HEK293 (cell line): ENCODE measurements around the gene RFX4.
A peak's percentile ranks its signal among the peaks of the same experiment; 100 is the strongest.

Experiments
- CTCF ChIA-PET: fragments of 350-600 bp; formaldehyde crosslinking; extraction: SDS; loops from one replicate; lab custom pipeline; 2021; ENCODE audit warnings: antibody characterized with exemption; lab: Yijun Ruan, JAX
- POLR2A ChIA-PET: fragments of 300-600 bp; formaldehyde crosslinking; extraction: SDS; loops from one replicate; lab custom pipeline; 2020; ENCODE audit warnings: antibody characterized with exemption, inconsistent platforms; lab: Yijun Ruan, JAX
- H3K27ac ChIP-seq: fragments of 200-500 bp; sonication (Bioruptor generic); 2 replicates; pipeline ENCODE4 v1.5.1; 2014; ENCODE audit warnings: low read depth, low read length, control low read depth, inconsistent platforms; ENCODE audit errors: extremely low read depth
- H3K36me3 ChIP-seq, 2 experiments: fragments of 200-500 bp in 1 of 2; sonication (Bioruptor generic) in 1 of 2; 1 replicate in 1 of 2; 2 replicates in 1 of 2; pipeline ENCODE4 v1.5.1; 2014 to 2017; ENCODE audit warnings: inconsistent platforms in 2 of 2, low read length in 2 of 2; ENCODE audit not compliant: control insufficient read depth in 2 of 2, insufficient read depth in 1 of 2
- H3K4me1 ChIP-seq: fragments of 200-500 bp; sonication (Bioruptor generic); 2 replicates; pipeline ENCODE4 v1.5.1; 2014; ENCODE audit warnings: mild to moderate bottlenecking, low read length, inconsistent platforms; ENCODE audit not compliant: control insufficient read depth, insufficient read depth
- H3K4me3 ChIP-seq: 2 replicates; pipeline ENCODE4 v1.5.1; 2011; ENCODE audit warnings: low read depth, mild to moderate bottlenecking, control low read depth, low read length, moderate library complexity
- H3K9me3 ChIP-seq: fragments of 200-500 bp; sonication (Bioruptor generic); 2 replicates; pipeline ENCODE4 v1.5.1; 2014; ENCODE audit warnings: low read depth, low read length, inconsistent platforms; ENCODE audit not compliant: control insufficient read depth, insufficient read depth
- GLI4 ChIP-seq: fragments of 450-650 bp; formaldehyde crosslinking; IDR thresholded peaks from 2 replicates; pipeline ENCODE4 v1.5.1; 2016; ENCODE audit warnings: missing biosample characterization, missing genetic modification characterization
- INSM2 ChIP-seq: fragments of 450-650 bp; formaldehyde crosslinking; IDR thresholded peaks from 2 replicates; pipeline ENCODE4 v1.5.1; 2016; ENCODE audit warnings: missing biosample characterization, missing genetic modification characterization
- SALL2 ChIP-seq: fragments of 450-650 bp; formaldehyde crosslinking; IDR thresholded peaks from 2 replicates; pipeline ENCODE4 v1.5.0; 2017; ENCODE audit warnings: missing biosample characterization, mild to moderate bottlenecking, missing genetic modification characterization, borderline replicate concordance
- SCRT2 ChIP-seq: fragments of 450-650 bp; formaldehyde crosslinking; IDR thresholded peaks from 2 replicates; pipeline ENCODE4 v1.5.1; 2016; ENCODE audit warnings: missing biosample characterization, missing genetic modification characterization
- WT1 ChIP-seq: fragments of 450-650 bp; formaldehyde crosslinking; IDR thresholded peaks from 2 replicates; pipeline ENCODE4 v1.5.1; 2016; ENCODE audit warnings: missing biosample characterization, missing genetic modification characterization
- ZBTB26 ChIP-seq: fragments of 450-650 bp; formaldehyde crosslinking; optimal IDR thresholded peaks from 2 replicates; pipeline ENCODE3; 2016; ENCODE audit warnings: missing biosample characterization, mild to moderate bottlenecking, missing genetic modification characterization
- ZNF10 ChIP-seq: fragments of 450-650 bp; formaldehyde crosslinking; IDR thresholded peaks from 2 replicates; pipeline ENCODE4 v1.5.1; 2017; ENCODE audit warnings: missing biosample characterization, missing genetic modification characterization
- ZNF24 ChIP-seq: fragments of 450-650 bp; formaldehyde crosslinking; IDR thresholded peaks from 2 replicates; pipeline ENCODE4 v1.5.1; 2016; ENCODE audit warnings: missing biosample characterization, missing genetic modification characterization
- ZNF350 ChIP-seq: fragments of 450-650 bp; formaldehyde crosslinking; IDR thresholded peaks from 2 replicates; pipeline ENCODE4 v1.5.0; 2017; ENCODE audit warnings: missing biosample characterization, mild to moderate bottlenecking, missing genetic modification characterization
- ZNF366 ChIP-seq: fragments of 450-650 bp; formaldehyde crosslinking; conservative IDR thresholded peaks from 2 replicates; pipeline ENCODE4 v1.5.1; 2016; ENCODE audit warnings: missing biosample characterization, missing genetic modification characterization
- ZNF391 ChIP-seq: fragments of 450-650 bp; formaldehyde crosslinking; IDR thresholded peaks from 2 replicates; pipeline ENCODE4 v1.5.1; 2016; ENCODE audit warnings: low read depth, missing biosample characterization, missing genetic modification characterization, borderline replicate concordance
- ZNF423 ChIP-seq: fragments of 450-650 bp; formaldehyde crosslinking; IDR thresholded peaks from 2 replicates; pipeline ENCODE4 v1.5.1; 2016; ENCODE audit warnings: missing biosample characterization, missing genetic modification characterization
- ZNF677 ChIP-seq: fragments of 450-650 bp; IDR thresholded peaks from 2 replicates; pipeline ENCODE4 v1.5.0; 2018; ENCODE audit warnings: missing biosample characterization, mild to moderate bottlenecking, missing genetic modification characterization, moderate library complexity
- ZNF768 ChIP-seq: fragments of 450-650 bp; formaldehyde crosslinking; IDR thresholded peaks from 2 replicates; pipeline ENCODE4 v1.5.1; 2018; ENCODE audit warnings: missing biosample characterization, mild to moderate bottlenecking, missing genetic modification characterization
- TF ChIP-seq, protein P1 (sequence below): fragments of 450-650 bp; formaldehyde crosslinking; IDR thresholded peaks from 2 replicates; pipeline ENCODE4 v1.5.1; 2016; ENCODE audit warnings: missing biosample characterization, missing genetic modification characterization
- TF ChIP-seq, protein P2 (sequence below): fragments of 450-650 bp; formaldehyde crosslinking; IDR thresholded peaks from 2 replicates; pipeline ENCODE4 v1.5.1; 2016; ENCODE audit warnings: missing biosample characterization, missing genetic modification characterization, low read depth

The RFX4 gene

DNA sequence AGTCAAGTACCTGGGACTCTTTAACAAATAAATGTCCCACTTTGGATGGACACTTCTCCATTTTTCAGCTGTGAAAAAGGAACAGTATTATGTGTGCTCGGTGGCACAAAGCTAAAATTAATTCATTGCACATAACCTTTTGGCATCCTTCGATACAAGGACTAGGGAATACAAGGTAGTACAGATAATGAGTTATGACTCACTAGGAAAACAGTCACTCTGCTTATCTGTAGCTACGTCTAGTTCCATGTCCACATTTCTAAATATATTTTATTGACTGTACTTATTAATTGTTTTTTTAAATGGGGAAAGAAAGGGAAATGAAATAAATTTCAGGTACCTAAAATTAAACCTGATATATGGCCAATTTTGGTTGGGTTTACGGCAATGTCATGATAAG, 156.5 kb downstream of the RFX4 start (continued):
- TF ChIP-seq, protein P1, sequence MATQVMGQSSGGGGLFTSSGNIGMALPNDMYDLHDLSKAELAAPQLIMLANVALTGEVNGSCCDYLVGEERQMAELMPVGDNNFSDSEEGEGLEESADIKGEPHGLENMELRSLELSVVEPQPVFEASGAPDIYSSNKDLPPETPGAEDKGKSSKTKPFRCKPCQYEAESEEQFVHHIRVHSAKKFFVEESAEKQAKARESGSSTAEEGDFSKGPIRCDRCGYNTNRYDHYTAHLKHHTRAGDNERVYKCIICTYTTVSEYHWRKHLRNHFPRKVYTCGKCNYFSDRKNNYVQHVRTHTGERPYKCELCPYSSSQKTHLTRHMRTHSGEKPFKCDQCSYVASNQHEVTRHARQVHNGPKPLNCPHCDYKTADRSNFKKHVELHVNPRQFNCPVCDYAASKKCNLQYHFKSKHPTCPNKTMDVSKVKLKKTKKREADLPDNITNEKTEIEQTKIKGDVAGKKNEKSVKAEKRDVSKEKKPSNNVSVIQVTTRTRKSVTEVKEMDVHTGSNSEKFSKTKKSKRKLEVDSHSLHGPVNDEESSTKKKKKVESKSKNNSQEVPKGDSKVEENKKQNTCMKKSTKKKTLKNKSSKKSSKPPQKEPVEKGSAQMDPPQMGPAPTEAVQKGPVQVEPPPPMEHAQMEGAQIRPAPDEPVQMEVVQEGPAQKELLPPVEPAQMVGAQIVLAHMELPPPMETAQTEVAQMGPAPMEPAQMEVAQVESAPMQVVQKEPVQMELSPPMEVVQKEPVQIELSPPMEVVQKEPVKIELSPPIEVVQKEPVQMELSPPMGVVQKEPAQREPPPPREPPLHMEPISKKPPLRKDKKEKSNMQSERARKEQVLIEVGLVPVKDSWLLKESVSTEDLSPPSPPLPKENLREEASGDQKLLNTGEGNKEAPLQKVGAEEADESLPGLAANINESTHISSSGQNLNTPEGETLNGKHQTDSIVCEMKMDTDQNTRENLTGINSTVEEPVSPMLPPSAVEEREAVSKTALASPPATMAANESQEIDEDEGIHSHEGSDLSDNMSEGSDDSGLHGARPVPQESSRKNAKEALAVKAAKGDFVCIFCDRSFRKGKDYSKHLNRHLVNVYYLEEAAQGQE (tag by site-specific recombination): no peak
- TF ChIP-seq SALL2: no peak
- peak; percentile 36; the same call in 1 of the 2 replicates for TF ChIP-seq ZNF366 (tag by site-specific recombination)
- TF ChIP-seq ZNF423: no peak

GRCh38 chr12:106739815-106740530, 157.2 kb downstream of the RFX4 start:
- ChIA-PET CTCF (interaction anchor here (1.0 to 1.5 kb wide), 2 partner anchors 16 to 180 kb away, joined by 3 to 4 read pairs; no protein-coding TSS in a partner anchor), POLR2A (no interaction called here)
- TF ChIP-seq, protein P1 (tag by site-specific recombination): no peak
- TF ChIP-seq, protein P2, sequence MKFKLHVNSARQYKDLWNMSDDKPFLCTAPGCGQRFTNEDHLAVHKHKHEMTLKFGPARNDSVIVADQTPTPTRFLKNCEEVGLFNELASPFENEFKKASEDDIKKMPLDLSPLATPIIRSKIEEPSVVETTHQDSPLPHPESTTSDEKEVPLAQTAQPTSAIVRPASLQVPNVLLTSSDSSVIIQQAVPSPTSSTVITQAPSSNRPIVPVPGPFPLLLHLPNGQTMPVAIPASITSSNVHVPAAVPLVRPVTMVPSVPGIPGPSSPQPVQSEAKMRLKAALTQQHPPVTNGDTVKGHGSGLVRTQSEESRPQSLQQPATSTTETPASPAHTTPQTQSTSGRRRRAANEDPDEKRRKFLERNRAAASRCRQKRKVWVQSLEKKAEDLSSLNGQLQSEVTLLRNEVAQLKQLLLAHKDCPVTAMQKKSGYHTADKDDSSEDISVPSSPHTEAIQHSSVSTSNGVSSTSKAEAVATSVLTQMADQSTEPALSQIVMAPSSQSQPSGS (tag by site-specific recombination): 0 out of 2 replicates have a peak, but pooled peaks have one; percentile 15
- no peaks in the 10 kb centered on the region for H3K36me3 ChIP-seq
- H3K4me3 ChIP-seq: no peak overlapping the region
- H3K4me1 ChIP-seq: peaks cover 8% of the 10 kb centered on the region; the same call in 1 of the 2 replicates
- H3K27ac ChIP-seq: no peak overlapping the region
- H3K9me3 ChIP-seq: no peaks in the 10 kb centered on the region

GRCh38 chr12:106740818-106741217, 158.0 kb downstream of the RFX4 start:
- POLR2A ChIA-PET: no interaction called here
- no peak for TF ChIP-seq ZBTB26
- TF ChIP-seq ZNF677 (tag by site-specific recombination): no peak
- no peak for TF ChIP-seq ZNF768 (tag by site-specific recombination)
- no peak for TF ChIP-seq SCRT2 (tag by site-specific recombination)
- no peak for TF ChIP-seq ZNF24 (tag by site-specific recombination)
- TF ChIP-seq ZNF10 (tag by site-specific recombination): no peak
- TF ChIP-seq, protein P1 (tag by site-specific recombination): no peak
- no peak for TF ChIP-seq INSM2 (tag by site-specific recombination)
- no peak for TF ChIP-seq ZNF350 (tag by site-specific recombination)
- TF ChIP-seq GLI4: no peak
- TF ChIP-seq ZNF391 (tag by site-specific recombination): no peak
- TF ChIP-seq WT1 (tag by site-specific recombination): no peak

More at GRCh38 chr12:106740818-106741217, 158.0 kb downstream of the RFX4 start:
- Histone ChIP-seq H3K9me3 (no peaks in the 10 kb centered on the region), H3K36me3 (no peaks in the 10 kb centered on the region), H3K4me3 (no peak overlapping the region), H3K27ac (no peak overlapping the region), H3K4me1 (peaks cover 8% of the 10 kb centered on the region; the same call in 1 of the 2 replicates)
- CTCF ChIA-PET: no interaction called here
